Endothelial cell (in vitro differentiated cells): ENCODE data around the gene TET1. TPM values are rescaled to one million over a fixed set of nuclear protein-coding genes. Genes with fewer than 3 reads are reported as not detected.
"Not testable (repeated sequence)": the region's sequence is repeated elsewhere in the genome, so short reads cannot be mapped to it uniquely, and the experiment has no call there.

Experiments used
- DNase-seq: peaks from one replicate; pipeline ENCODE4 v3.0.0; 2021; ENCODE audit warnings: low spot score
- H3K27ac Mint-ChIP-seq: one replicate; pipeline ENCODE4 v1.8.0; 2021; ENCODE audit warnings: mixed read lengths, inconsistent platforms; ENCODE audit not compliant: unreplicated experiment
- H3K27me3 Mint-ChIP-seq: one replicate; pipeline ENCODE4 v1.8.0; 2021; ENCODE audit warnings: mild to moderate bottlenecking, moderate library complexity, mixed read lengths, inconsistent platforms; ENCODE audit not compliant: unreplicated experiment
- H3K36me3 Mint-ChIP-seq: one replicate; pipeline ENCODE4 v1.8.0; 2021; ENCODE audit warnings: mild to moderate bottlenecking, low read depth, mixed read lengths, inconsistent platforms; ENCODE audit not compliant: unreplicated experiment
- H3K4me1 Mint-ChIP-seq: one replicate; pipeline ENCODE4 v1.8.0; 2021; ENCODE audit warnings: mild to moderate bottlenecking, mixed read lengths, inconsistent platforms; ENCODE audit not compliant: unreplicated experiment
- H3K4me3 Mint-ChIP-seq: one replicate; pipeline ENCODE4 v1.8.0; 2021; ENCODE audit warnings: mild to moderate bottlenecking, mixed read lengths, inconsistent platforms; ENCODE audit not compliant: unreplicated experiment
- H3K9me3 Mint-ChIP-seq: one replicate; pipeline ENCODE4 v1.8.0; 2021; ENCODE audit warnings: mixed read lengths, inconsistent platforms; ENCODE audit not compliant: unreplicated experiment
- total RNA-seq: library from RNA; stranded (reverse); fragmentation: NEBNext Ultra II Directional; extraction: Animal tissue kit (Norgen Biotek cat#: 25700); gene quantifications from one replicate; pipeline ENCODE4 v1.2.1, GENCODE V29; 2021; ENCODE audit not compliant: unreplicated experiment
- TF ChIP-seq, protein P1 (sequence below): fragments of 200-600 bp; sonication (generic); IDR thresholded peaks from one replicate; pipeline ENCODE4 v1.5.0; 2021; ENCODE audit warnings: antibody characterized with exemption; ENCODE audit not compliant: unreplicated experiment

The TET1 gene
- total RNA-seq, 1 donor from 2014 or later, result 20.3 TPM

DNA sequence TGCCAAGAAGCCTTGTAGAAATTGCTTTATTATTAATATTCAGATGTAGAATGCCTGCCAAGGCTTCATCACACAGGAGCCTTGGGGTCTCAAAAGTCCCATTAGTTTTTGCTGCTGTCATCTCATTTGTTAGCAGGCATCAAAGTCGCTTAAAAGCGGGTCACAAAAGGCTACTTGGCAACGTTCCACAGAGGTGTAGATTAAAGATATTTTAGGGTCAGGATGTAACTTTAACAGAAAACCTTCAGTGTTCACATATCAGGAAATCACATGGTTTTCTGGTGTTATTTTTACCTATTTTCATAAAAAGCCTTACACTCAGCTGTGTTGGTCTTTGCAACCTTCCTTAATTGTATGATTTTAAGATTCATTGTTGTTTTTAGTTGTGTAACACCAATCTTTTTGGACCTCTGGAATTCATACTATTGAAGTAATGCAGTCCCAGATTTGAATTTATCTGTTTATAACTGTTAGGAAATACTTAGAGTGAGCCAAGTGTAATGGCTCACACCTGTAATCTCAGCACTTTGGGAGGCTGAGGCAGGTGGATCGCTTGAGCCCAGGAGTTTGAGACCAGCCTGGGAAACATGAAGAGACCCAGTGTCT is 65.3 kb downstream of the TET1 start:
- Mint-ChIP-seq H3K27me3 (no peaks in the 10 kb centered on the region), H3K27ac (no peak overlapping the region), H3K4me3 (no peak overlapping the region), H3K4me1 (peaks cover 7% of the 10 kb centered on the region), H3K9me3 (no peaks in the 10 kb centered on the region), H3K36me3 (peaks cover 4% of the 10 kb centered on the region)
- DNase-seq, result no peak
- TF ChIP-seq, protein P1, sequence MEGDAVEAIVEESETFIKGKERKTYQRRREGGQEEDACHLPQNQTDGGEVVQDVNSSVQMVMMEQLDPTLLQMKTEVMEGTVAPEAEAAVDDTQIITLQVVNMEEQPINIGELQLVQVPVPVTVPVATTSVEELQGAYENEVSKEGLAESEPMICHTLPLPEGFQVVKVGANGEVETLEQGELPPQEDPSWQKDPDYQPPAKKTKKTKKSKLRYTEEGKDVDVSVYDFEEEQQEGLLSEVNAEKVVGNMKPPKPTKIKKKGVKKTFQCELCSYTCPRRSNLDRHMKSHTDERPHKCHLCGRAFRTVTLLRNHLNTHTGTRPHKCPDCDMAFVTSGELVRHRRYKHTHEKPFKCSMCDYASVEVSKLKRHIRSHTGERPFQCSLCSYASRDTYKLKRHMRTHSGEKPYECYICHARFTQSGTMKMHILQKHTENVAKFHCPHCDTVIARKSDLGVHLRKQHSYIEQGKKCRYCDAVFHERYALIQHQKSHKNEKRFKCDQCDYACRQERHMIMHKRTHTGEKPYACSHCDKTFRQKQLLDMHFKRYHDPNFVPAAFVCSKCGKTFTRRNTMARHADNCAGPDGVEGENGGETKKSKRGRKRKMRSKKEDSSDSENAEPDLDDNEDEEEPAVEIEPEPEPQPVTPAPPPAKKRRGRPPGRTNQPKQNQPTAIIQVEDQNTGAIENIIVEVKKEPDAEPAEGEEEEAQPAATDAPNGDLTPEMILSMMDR, result no peak

DNA sequence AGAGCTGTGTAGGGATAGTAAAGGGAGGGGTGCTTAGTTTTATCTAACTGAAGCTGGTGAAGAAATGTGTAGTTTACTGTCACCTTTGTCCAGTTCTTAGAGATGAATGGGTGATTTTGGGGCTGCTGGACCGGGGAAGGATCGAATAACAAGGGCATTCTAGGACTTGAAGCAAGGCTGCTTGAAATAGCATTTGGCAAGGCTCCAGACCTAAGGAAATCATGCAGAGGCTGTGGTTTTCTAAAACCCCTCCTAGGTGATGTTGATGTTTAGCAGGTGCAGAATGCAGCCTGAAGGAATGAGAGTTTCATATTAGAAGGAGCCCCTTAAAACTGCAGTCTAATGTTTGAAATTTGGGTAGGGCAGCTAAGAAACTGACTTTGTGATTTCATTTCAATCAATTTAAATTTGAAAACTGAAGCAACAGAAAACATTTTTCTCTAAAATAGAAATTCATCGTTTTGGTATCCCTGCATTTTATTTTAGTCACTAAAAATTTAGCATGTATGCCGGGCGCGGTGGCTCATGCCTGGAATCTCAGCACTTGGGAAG is 68.5 kb downstream of the TET1 start:
- H3K4me3 Mint-ChIP-seq, result no peak overlapping the region
- DNase-seq, result no peak
- peaks cover 4% of the 10 kb centered on the region for H3K36me3 Mint-ChIP-seq
- TF ChIP-seq, protein P1, result no peak
- no peak overlapping the region for H3K27ac Mint-ChIP-seq
- H3K27me3 Mint-ChIP-seq, result peaks cover 1% of the 10 kb centered on the region
- H3K4me1 Mint-ChIP-seq, result peaks cover 2% of the 10 kb centered on the region
- no peaks in the 10 kb centered on the region for H3K9me3 Mint-ChIP-seq

DNA sequence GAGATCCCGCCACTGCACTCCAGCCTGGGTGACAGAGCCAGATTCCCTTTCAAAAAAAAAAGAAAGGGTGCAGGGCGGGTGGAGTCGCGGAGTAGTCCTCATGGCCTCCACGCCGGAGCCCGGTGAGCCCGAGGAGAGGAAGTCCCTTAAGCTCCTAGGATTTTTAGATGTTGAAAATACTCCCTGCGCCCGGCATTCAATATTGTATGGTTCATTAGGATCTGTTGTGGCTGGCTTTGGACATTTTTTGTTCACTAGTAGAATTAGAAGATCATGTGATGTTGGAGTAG is 72.1 kb downstream of the TET1 start:
- DNase-seq, H3K27me3 Mint-ChIP-seq, H3K27ac Mint-ChIP-seq, H3K4me1 Mint-ChIP-seq, H3K36me3 Mint-ChIP-seq, H3K4me3 Mint-ChIP-seq, H3K9me3 Mint-ChIP-seq: not testable (repeated sequence)

DNA sequence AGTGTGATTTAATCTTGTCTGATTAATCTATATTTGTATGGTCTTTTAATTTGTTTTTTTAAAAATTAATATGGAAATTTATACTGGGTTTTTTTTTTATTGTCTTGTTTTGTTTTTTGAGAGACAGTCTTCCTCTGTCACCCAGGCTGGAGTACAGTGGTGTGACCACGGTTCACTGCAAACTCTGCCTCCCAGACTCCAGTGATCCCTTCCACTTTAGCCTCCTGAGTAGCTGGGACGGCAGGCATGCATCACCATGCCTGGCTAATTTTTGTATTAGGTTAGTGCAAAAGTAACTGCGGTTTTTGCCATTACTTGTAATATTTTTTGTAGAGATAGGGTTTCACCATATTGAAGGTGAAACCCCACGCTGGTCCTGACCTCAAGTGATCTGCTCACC is 73.1 kb downstream of the TET1 start:
- H3K27ac Mint-ChIP-seq, result no peak overlapping the region
- peaks cover 4% of the 10 kb centered on the region for H3K36me3 Mint-ChIP-seq
- H3K27me3 Mint-ChIP-seq, result peaks cover 4% of the 10 kb centered on the region
- no peak for DNase-seq
- no peaks in the 10 kb centered on the region for H3K9me3 Mint-ChIP-seq
- no peak overlapping the region for H3K4me3 Mint-ChIP-seq
- TF ChIP-seq, protein P1, result no peak
- H3K4me1 Mint-ChIP-seq, result peaks cover 2% of the 10 kb centered on the region

DNA sequence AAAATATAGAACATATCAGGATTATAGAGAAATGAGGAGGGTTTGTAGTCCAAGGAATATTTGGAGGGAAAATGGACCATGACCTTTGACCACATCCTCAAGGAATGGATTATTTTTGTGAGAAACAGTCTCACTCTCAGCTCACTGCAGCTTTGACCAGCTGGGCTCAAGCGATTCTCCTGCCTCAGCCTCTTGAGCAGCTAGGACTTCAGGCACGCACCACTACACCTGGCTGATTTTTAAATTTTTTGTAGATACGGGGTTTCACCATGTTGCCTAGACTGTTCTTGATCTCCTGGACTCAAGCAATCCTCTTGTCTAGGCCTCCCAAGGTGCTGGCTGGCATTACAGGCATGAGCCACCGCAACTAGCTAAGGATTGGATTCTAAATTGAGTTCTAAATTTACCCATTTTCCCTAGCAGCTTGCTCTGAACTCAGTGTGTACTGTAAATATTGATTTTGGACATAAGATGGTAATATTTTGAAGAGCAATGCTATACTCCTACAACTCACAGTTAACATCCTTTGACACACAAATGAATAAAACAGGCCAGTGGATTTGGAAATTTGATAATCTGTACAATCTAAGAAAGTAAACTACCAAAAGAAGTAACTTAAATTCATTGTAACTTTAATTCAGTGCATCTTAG is 73.8 kb downstream of the TET1 start:
- Mint-ChIP-seq H3K27ac (no peak overlapping the region), H3K4me1 (peaks cover 2% of the 10 kb centered on the region), H3K27me3 (peaks cover 4% of the 10 kb centered on the region), H3K36me3 (peaks cover 4% of the 10 kb centered on the region), H3K4me3 (no peak overlapping the region), H3K9me3 (no peaks in the 10 kb centered on the region)
- no peak for DNase-seq
- TF ChIP-seq, protein P1, result no peak
